HAP-1 (cell line): ENCODE results near the gene ALDH4A1.
"Not testable (repeated sequence)": the region's sequence is repeated elsewhere in the genome, so short reads cannot be mapped to it uniquely, and the experiment has no call there.

ENCODE experiments used
- DNase-seq, 2 experiments: peaks; one replicate each; pipeline ENCODE4 v3.0.0-alpha.2; 2016 to 2020; ENCODE audit warnings: low spot score in 2 of 2
- H3K27me3 ChIP-seq: fragments of 250-450 bp; sonication (Bioruptor Pico); 2 replicates; pipeline ENCODE4 v1.5.1; 2020; ENCODE audit warnings: low read depth, mild to moderate bottlenecking, moderate library complexity
- H3K36me3 ChIP-seq: fragments of 250-450 bp; sonication (Bioruptor Pico); replicated peaks from 2 replicates; pipeline ENCODE4 v1.5.1; 2020; ENCODE audit warnings: mild to moderate bottlenecking
- H3K4me1 ChIP-seq: fragments of 250-450 bp; sonication (Bioruptor Pico); 2 replicates; pipeline ENCODE4 v1.5.1; 2020; ENCODE audit warnings: mild to moderate bottlenecking
- H3K4me3 ChIP-seq: fragments of 250-450 bp; sonication (Bioruptor Pico); 2 replicates; pipeline ENCODE4 v1.5.1; 2020; ENCODE audit warnings: mild to moderate bottlenecking, moderate library complexity
- H3K9me3 ChIP-seq: fragments of 250-450 bp; sonication (Bioruptor Pico); 2 replicates; pipeline ENCODE4 v1.5.1; 2020; ENCODE audit warnings: mild to moderate bottlenecking, moderate library complexity
- in situ Hi-C: fragments of 300-500 bp; cut with MboI; formaldehyde crosslinking; loops from 3 replicates; pipeline ENCODE4 v1.14.3; 2020; ENCODE audit warnings: low sequenced_read_pairs, inconsistent platforms, mixed read lengths

The ALDH4A1 gene

GRCh38 chr1:18907021-18907916 lies 4.9 kb upstream of the ALDH4A1 start:
- no peaks in the 10 kb centered on the region for H3K9me3 ChIP-seq
- DNase-seq: peak; percentile 36 to 54
- no peaks in the 10 kb centered on the region for H3K27me3 ChIP-seq
- H3K4me3 ChIP-seq: no peak overlapping the region
- H3K4me1 ChIP-seq: peaks cover 4% of the 10 kb centered on the region
- in situ Hi-C loops: no loop called here
- no peaks in the 10 kb centered on the region; the same call in 1 of the 2 replicates for H3K36me3 ChIP-seq

GRCh38 chr1:18903291-18903756 lies 969 bp upstream of the ALDH4A1 start:
- H3K4me1 ChIP-seq: peaks cover 4% of the 10 kb centered on the region

DNA sequence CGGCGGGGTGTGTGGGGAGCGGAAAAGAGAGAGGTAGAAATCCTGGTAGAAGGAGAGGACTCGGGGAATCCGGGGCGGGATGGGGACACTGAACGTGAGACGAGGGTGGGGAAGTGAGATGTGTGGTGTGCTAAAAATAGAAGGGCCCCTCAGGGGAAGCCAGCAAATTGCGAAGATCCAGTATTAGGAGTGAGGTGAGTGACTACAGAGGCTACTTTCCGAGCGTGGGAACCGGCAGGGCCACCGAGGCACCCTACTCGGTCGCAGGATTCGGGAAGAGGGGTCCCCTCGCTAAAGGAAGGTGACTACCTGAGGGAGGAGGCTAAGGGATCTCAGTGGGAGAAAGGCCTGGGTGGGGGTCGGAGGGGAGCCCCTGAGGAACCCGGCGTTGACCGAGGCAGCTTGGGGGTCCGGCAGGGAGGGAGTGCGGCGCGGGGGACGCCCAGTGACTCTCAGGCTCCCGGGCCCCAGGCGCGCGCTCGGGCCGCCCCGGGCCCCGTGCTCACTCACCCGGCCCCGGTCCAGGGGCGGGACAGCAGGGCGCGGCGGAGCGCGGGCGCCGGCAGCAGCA lies 318 bp downstream of the ALDH4A1 start:
- Histone ChIP-seq H3K4me3 (peak overlapping the region; percentile 71), H3K27me3 (no peaks in the 10 kb centered on the region), H3K9me3 (no peaks in the 10 kb centered on the region), H3K4me1 (peaks cover 4% of the 10 kb centered on the region), H3K36me3 (no peaks in the 10 kb centered on the region)
- DNase-seq: peak; percentile 14 to 36
- in situ Hi-C loops: loop anchor here (5.0 kb wide), 1 partner anchor 190 kb away; no protein-coding TSS in a partner anchor

More at GRCh38 chr1:18903291-18903756, 969 bp upstream of the ALDH4A1 start:
- in situ Hi-C loops: loop anchor here (5.0 kb wide), 1 partner anchor 189 kb away; no protein-coding TSS in a partner anchor
- Histone ChIP-seq H3K36me3 (no peaks in the 10 kb centered on the region), H3K9me3 (no peaks in the 10 kb centered on the region), H3K4me3 (peak overlapping the region; percentile 71), H3K27me3 (no peaks in the 10 kb centered on the region)
- no peak for DNase-seq

GRCh38 chr1:18901147-18901951 lies 1.0 kb downstream of the ALDH4A1 start:
- Histone ChIP-seq H3K4me1 (peaks cover 4% of the 10 kb centered on the region), H3K36me3 (no peaks in the 10 kb centered on the region), H3K27me3 (no peaks in the 10 kb centered on the region), H3K9me3 (no peaks in the 10 kb centered on the region), H3K4me3 (peak overlapping the region; percentile 71)
- in situ Hi-C loops: loop anchor here (5.0 kb wide), 1 partner anchor 191 kb away; no protein-coding TSS in a partner anchor
- no peak for DNase-seq

- Histone ChIP-seq H3K36me3 (no peaks in the 10 kb centered on the region), H3K9me3 (no peaks in the 10 kb centered on the region), H3K4me1 (peaks cover 4% of the 10 kb centered on the region), H3K4me3 (no peak overlapping the region), H3K27me3 (no peaks in the 10 kb centered on the region)
- in situ Hi-C loops: loop anchor here (5.0 kb wide), 1 partner anchor 192 kb away; no protein-coding TSS in a partner anchor
- no peak for DNase-seq
These were observed 2.0 kb downstream of the ALDH4A1 start for GRCh38 chr1:18900303-18900841.

DNA sequence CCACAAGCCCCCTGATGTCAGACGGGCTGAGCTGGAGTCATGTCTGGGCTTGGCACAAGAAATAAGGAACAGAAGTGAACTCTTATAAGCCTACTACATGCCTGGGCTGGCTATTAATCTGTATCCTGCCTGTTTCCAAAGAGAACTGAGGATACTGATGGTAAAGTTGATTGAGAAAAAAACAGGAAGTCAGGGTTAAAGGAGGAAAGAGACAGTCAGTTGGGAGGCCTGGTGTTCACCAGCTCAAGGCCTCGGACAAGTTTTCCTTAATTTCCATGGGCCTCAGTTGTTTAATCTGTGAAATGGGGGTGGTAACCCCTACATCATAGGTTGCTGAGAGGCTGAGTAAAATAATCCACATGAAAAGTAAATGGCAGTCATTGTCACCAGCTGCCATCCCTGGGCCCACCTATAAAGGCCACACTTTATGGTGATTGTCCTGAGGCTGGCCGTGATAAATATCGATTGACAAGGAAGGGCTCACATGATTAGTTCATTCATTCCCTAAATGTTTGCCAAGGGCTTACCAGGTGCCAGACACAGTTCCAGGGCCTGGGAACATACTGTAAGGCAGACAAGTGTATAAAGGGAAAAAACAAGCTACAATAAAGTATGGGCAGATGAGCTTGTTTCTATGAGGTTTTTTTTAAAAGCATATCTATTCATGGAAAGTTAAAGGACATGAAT lies 2.8 kb downstream of the ALDH4A1 start:
- Histone ChIP-seq H3K27me3 (no peaks in the 10 kb centered on the region), H3K4me3 (no peak overlapping the region), H3K9me3 (no peaks in the 10 kb centered on the region), H3K4me1 (peaks cover 4% of the 10 kb centered on the region), H3K36me3 (no peaks in the 10 kb centered on the region)
- no peak for DNase-seq
- in situ Hi-C loops: loop anchor here (5.0 kb wide), 1 partner anchor 193 kb away; no protein-coding TSS in a partner anchor

- no peak for DNase-seq
- Histone ChIP-seq H3K4me1 (peaks cover 4% of the 10 kb centered on the region), H3K9me3 (no peaks in the 10 kb centered on the region), H3K36me3 (no peaks in the 10 kb centered on the region), H3K27me3 (no peaks in the 10 kb centered on the region), H3K4me3 (no peak overlapping the region)
- in situ Hi-C loops: no loop called here
These were observed 3.8 kb downstream of the ALDH4A1 start for GRCh38 chr1:18898567-18898966.

GRCh38 chr1:18895317-18895716 lies 7.0 kb downstream of the ALDH4A1 start:
- no peaks in the 10 kb centered on the region for H3K4me1 ChIP-seq
- in situ Hi-C loops: no loop called here
- H3K9me3 ChIP-seq: no peaks in the 10 kb centered on the region
- H3K36me3 ChIP-seq: no peaks in the 10 kb centered on the region
- no peaks in the 10 kb centered on the region for H3K27me3 ChIP-seq
- no peak for DNase-seq
- H3K4me3 ChIP-seq: no peak overlapping the region

DNA sequence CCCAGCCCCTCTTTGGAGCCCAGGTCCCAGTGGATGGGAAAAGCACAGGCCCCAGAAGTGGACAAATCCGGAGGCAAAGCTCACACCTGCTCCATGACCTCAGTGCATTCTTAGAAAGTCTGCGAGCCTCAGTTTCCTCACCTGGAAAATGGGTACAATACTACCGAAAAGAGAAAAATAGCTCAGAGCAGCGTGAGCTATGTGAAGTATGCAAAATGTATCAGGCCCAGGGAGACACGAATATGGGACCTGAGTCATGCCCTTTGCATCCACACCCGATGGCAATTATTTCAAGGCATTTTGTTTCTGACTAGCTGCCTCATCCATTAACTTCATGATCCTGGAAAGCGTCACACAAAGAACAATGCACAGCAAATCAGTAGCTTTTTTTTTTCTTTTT lies 9.2 kb downstream of the ALDH4A1 start:
- Histone ChIP-seq H3K4me3 (no peak overlapping the region), H3K9me3 (no peaks in the 10 kb centered on the region), H3K36me3 (no peaks in the 10 kb centered on the region), H3K27me3 (no peaks in the 10 kb centered on the region), H3K4me1 (no peaks in the 10 kb centered on the region)
- no peak for DNase-seq
- in situ Hi-C loops: no loop called here

GRCh38 chr1:18891858-18892257 lies 10.5 kb downstream of the ALDH4A1 start:
- H3K36me3 ChIP-seq, H3K4me3 ChIP-seq, in situ Hi-C loops, DNase-seq, H3K27me3 ChIP-seq, H3K4me1 ChIP-seq, H3K9me3 ChIP-seq: not testable (repeated sequence)

DNA sequence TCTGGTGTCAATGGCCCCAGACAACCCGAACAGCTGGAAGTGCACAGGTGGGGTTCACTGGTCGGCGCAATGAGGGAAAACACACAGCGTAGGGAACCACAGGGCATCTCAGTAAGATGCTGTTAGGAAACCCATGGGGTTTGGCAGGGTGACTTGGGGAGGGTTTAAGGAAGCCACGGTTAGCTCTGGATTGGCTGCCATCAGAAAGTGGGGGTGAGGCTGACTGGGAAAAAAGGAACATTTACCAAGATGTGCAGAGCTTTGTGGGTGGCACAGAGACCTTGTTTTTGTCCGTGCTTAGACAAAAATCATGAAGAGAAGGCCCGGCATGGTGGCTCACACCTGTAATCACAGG lies 11.0 kb downstream of the ALDH4A1 start:
- H3K27me3 ChIP-seq: no peaks in the 10 kb centered on the region
- in situ Hi-C loops: no loop called here

DNA sequence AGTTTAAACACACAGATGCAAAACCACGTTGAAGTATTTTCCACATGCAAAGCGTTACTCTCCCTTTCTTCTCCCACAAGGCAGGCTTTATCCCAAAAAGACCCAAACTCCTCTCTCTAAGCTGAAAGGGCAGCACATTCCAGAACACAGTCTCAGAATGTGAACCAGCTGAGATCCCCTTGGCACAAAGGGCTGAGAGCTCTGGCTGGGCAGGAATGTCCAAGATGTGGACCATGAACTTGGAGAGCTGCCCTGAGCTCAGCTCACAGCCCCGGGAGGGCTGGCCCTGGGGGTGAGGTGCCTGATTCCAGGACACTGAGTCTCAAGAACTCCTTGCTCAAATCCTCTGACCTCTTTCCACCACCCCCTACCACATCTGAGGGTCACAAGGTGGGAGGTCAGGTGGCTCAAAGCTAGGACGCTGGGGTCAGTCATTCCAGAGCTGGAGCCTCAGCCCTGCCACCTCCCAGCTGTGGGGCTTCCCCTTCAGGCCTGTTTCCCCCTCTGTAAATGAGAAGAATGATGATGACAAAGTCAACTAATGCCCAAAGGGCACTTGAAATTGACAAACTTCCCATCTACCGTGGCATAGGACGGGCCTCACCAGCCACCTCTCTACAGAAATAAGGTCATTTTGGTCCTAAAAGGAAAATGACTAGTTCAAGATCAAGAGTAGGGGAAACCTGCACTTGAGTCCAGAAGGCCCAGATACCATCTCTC lies 11.5 kb downstream of the ALDH4A1 start:
- no peak for DNase-seq
- Histone ChIP-seq H3K4me3 (no peak overlapping the region), H3K4me1 (no peaks in the 10 kb centered on the region), H3K27me3 (no peaks in the 10 kb centered on the region), H3K9me3 (no peaks in the 10 kb centered on the region), H3K36me3 (no peaks in the 10 kb centered on the region)
- in situ Hi-C loops: no loop called here

More for the DNA sequence above, 11.0 kb downstream of the ALDH4A1 start:
- no peak for DNase-seq
- Histone ChIP-seq H3K36me3 (no peaks in the 10 kb centered on the region), H3K9me3 (no peaks in the 10 kb centered on the region), H3K4me1 (no peaks in the 10 kb centered on the region), H3K4me3 (no peak overlapping the region)
